Gastroesophageal sphincter (tissue), 3 donors: ENCODE measurements around the gene GRK5.

Experiments
- CTCF ChIP-seq, 4 experiments: fragments of 200-600 bp in 2 of 4; fragments of 450-650 bp in 2 of 4; sonication (generic) in 1 of 4; IDR thresholded peaks; one replicate each; pipeline ENCODE4 v1.5.1; 2017 to 2019; ENCODE audit warnings: antibody characterized with exemption in 4 of 4, mild to moderate bottlenecking in 2 of 4, moderate library complexity in 2 of 4
- EP300 ChIP-seq: sonication (generic); formaldehyde crosslinking; IDR thresholded peaks from one replicate; pipeline ENCODE4 v1.6.1; 2017; ENCODE audit warnings: antibody characterized with exemption, mild to moderate bottlenecking
- POLR2A ChIP-seq, 2 donors: fragments of 450-650 bp; IDR thresholded peaks; one replicate each; pipeline ENCODE4 v1.6.1; 2017; ENCODE audit warnings: antibody characterized with exemption in 2 of 2, mild to moderate bottlenecking in 2 of 2, moderate library complexity in 1 of 2

- TF ChIP-seq POLR2A (IDR thresholded peaks at IDR 0.05) (no peak), CTCF (IDR thresholded peaks at IDR 0.05) (no peak), EP300 (no peak)
Measured at GRCh38 chr10:119257899-119258419, 50.6 kb downstream of the GRK5 start.
